Stimulated activated CD4-positive, alpha-beta T cell treated with anti-CD3 and anti-CD28 coated beads, Interleukin-15, amount 100 ng/mL, for 48 hours (primary cell): Measurements from ENCODE around the gene ZNF189.
"Not testable (repeated sequence)": the region's sequence is repeated elsewhere in the genome, so short reads cannot be mapped to it uniquely, and the experiment has no call there.

Source experiments
- DNase-seq, 2 donors: peaks; one replicate each; pipeline ENCODE4 v3.0.0-alpha.2; 2020; ENCODE audit warnings: low read depth in 2 of 2

ZNF189 gene

GRCh38 chr9:101380295-101380694 lies 18.4 kb upstream of the ZNF189 start:
- no peak for DNase-seq

GRCh38 chr9:101381118-101381517 lies 17.5 kb upstream of the ZNF189 start:
- no peak for DNase-seq

- no peak for DNase-seq
Observed at GRCh38 chr9:101381833-101382342, 16.8 kb upstream of the ZNF189 start.

- no peak for DNase-seq
Observed at GRCh38 chr9:101383361-101383760, 15.3 kb upstream of the ZNF189 start.

- not testable (repeated sequence) for DNase-seq
Observed at GRCh38 chr9:101384873-101385536, 13.6 kb upstream of the ZNF189 start, which contains the start of gene BAAT. Gene BAAT, minus strand, starts transcription at chr9:101385006. Its CDS starts 13,602 bp downstream, at chr9:101371404.

- DNase-seq = no peak
Observed at GRCh38 chr9:101387871-101388506, 10.7 kb upstream of the ZNF189 start.

GRCh38 chr9:101388507-101388993 lies 10.1 kb upstream of the ZNF189 start:
- DNase-seq = no peak

GRCh38 chr9:101393135-101393534 lies 5.5 kb upstream of the ZNF189 start:
- no peak for DNase-seq

- DNase-seq = no peak
Observed at GRCh38 chr9:101394687-101395086, 4.0 kb upstream of the ZNF189 start.

GRCh38 chr9:101397746-101398067 lies 944 bp upstream of the ZNF189 start:
- DNase-seq = no peak

GRCh38 chr9:101398930-101399642 lies 435 bp downstream of the ZNF189 start:
- DNase-seq = no peak

- DNase-seq = no peak
Observed at GRCh38 chr9:101399643-101399970, 956 bp downstream of the ZNF189 start.

- DNase-seq = no peak
Observed at GRCh38 chr9:101400120-101400519, 1.5 kb downstream of the ZNF189 start.

- DNase-seq = no peak
Observed at GRCh38 chr9:101403516-101404285, 5.0 kb downstream of the ZNF189 start.

GRCh38 chr9:101408374-101409078 lies 9.9 kb downstream of the ZNF189 start:
- no peak for DNase-seq

- DNase-seq = no peak
Observed at GRCh38 chr9:101409079-101409477, 10.4 kb downstream of the ZNF189 start.

GRCh38 chr9:101414839-101415238 lies 16.2 kb downstream of the ZNF189 start:
- DNase-seq = no peak

- DNase-seq = no peak
Observed at GRCh38 chr9:101415578-101415977, 16.9 kb downstream of the ZNF189 start.

GRCh38 chr9:101417389-101417788 lies 18.7 kb downstream of the ZNF189 start:
- no peak for DNase-seq

GRCh38 chr9:101417977-101418376 lies 19.3 kb downstream of the ZNF189 start:
- no peak for DNase-seq
